Right lobe of liver (tissue), 4 donors: ENCODE data around the gene GPR78.

Experiments
- CTCF ChIP-seq, 4 donors: fragments of 200-600 bp in 3 of 4; fragments of 450-650 bp in 1 of 4; IDR thresholded peaks; one replicate each; pipeline versions ENCODE4 v1.5.1 to v1.8.0; 2016 to 2022; ENCODE audit warnings: antibody characterized with exemption in 4 of 4, mild to moderate bottlenecking in 2 of 4
- POLR2A ChIP-seq: fragments of 450-650 bp; IDR thresholded peaks from one replicate; pipeline ENCODE4 v1.6.1; 2017; ENCODE audit warnings: antibody characterized with exemption, mild to moderate bottlenecking
- donor health status: DM: no; HTN: no; CAD: no.
- donor health status: DM: no; HTN: no; CAD: no.
- donor health status: DM: no; HTN: yes; CAD: no.

GRCh38 chr4:8608714-8609391, 28.7 kb downstream of the GPR78 start:
- TF ChIP-seq CTCF (IDR thresholded peaks at IDR 0.05) (no peak), POLR2A (no peak)
